Thoracic aorta (tissue), 2 donors: ENCODE data around the gene PNPLA7. TPM values are rescaled to one million over a fixed set of nuclear protein-coding genes. Genes with fewer than 3 reads are reported as not detected.

ENCODE experiments used
- ATAC-seq: fragments of 150-250 bp; one replicate; pipeline ENCODE4 v1.8.0; 2017; ENCODE audit warnings: low read depth; ENCODE audit not compliant: insufficient number of reproducible peaks, low FRiP score
- DNase-seq: peaks from one replicate; pipeline ENCODE4 v3.0.0-alpha.2; 2020; ENCODE audit warnings: low spot score
- H3K27ac ChIP-seq, 2 donors: fragments of 200-600 bp; sonication (generic); 1 replicate in 1 of 2; 2 replicates in 1 of 2; pipeline ENCODE4 v1.5.1; 2016; ENCODE audit warnings: mild to moderate bottlenecking in 2 of 2, moderate library complexity in 2 of 2
- H3K27me3 ChIP-seq: fragments of 200-600 bp; sonication (generic); replicated peaks from 2 replicates; pipeline ENCODE4 v1.6.0; 2016; ENCODE audit warnings: mild to moderate bottlenecking; ENCODE audit not compliant: insufficient read depth
- H3K36me3 ChIP-seq: fragments of 200-600 bp; sonication (generic); one replicate; pipeline ENCODE4 v1.5.1; 2016
- H3K4me1 ChIP-seq, 2 donors: fragments of 200-600 bp; sonication (generic); 1 replicate in 1 of 2; 2 replicates in 1 of 2; pipeline versions ENCODE4 v1.5.1 to v1.6.0; 2016; ENCODE audit warnings: low read depth in 2 of 2, mild to moderate bottlenecking in 1 of 2; ENCODE audit not compliant: control insufficient read depth in 1 of 2
- H3K4me3 ChIP-seq: fragments of 200-600 bp; sonication (generic); 2 replicates; pipeline ENCODE4 v1.5.1; 2016; ENCODE audit warnings: mild to moderate bottlenecking
- H3K9me3 ChIP-seq: fragments of 200-600 bp; sonication (generic); 2 replicates; pipeline ENCODE4 v1.5.1; 2016
- total RNA-seq, 2 donors: library from RNA; depleted of rRNA; stranded (reverse); fragments of >200 nt; gene quantifications; one replicate each; pipeline versions ENCODE4 v1.1.0 to v1.2.3, GENCODE V29; 2016
- TF ChIP-seq, protein P1 (sequence below): fragments of 200-600 bp; sonication (generic); IDR thresholded peaks from one replicate; pipeline ENCODE4 v1.5.1; 2019; ENCODE audit warnings: antibody characterized with exemption

The PNPLA7 gene
- total RNA-seq, 2 donors from 2014 or later, result 12.7 to 21.4 TPM

DNA sequence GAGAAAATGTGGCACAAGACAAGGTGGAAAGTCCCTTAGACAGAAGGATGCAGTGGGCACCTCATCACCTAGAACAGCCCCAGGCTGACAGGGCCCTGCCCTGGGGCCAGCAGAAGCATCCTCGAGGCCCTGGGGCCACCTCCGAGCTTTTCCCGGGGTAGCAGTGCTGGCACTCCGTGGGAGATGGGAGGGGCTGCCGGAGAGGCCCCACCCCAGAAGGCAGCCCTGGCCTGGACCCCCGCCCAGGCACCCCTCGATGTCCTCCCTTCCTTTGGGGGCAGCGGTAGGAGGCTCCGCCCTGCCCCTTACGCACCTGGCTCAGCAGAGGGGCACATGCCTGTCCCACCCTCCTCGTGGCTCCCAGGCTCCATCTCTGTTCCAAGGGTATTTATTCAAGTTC is 73.3 kb downstream of the PNPLA7 start:
- H3K4me3 ChIP-seq, result no peak overlapping the region
- TF ChIP-seq, protein P1, sequence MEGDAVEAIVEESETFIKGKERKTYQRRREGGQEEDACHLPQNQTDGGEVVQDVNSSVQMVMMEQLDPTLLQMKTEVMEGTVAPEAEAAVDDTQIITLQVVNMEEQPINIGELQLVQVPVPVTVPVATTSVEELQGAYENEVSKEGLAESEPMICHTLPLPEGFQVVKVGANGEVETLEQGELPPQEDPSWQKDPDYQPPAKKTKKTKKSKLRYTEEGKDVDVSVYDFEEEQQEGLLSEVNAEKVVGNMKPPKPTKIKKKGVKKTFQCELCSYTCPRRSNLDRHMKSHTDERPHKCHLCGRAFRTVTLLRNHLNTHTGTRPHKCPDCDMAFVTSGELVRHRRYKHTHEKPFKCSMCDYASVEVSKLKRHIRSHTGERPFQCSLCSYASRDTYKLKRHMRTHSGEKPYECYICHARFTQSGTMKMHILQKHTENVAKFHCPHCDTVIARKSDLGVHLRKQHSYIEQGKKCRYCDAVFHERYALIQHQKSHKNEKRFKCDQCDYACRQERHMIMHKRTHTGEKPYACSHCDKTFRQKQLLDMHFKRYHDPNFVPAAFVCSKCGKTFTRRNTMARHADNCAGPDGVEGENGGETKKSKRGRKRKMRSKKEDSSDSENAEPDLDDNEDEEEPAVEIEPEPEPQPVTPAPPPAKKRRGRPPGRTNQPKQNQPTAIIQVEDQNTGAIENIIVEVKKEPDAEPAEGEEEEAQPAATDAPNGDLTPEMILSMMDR, result no peak
- no peaks in the 10 kb centered on the region for H3K27me3 ChIP-seq
- DNase-seq (no peak), ATAC-seq (no peak)
- H3K9me3 ChIP-seq, result peaks cover 9% of the 10 kb centered on the region
- H3K27ac ChIP-seq, result no peak overlapping the region
- H3K4me1 ChIP-seq, result peaks cover under 1 to 3% of the 10 kb centered on the region in 2 donors
- no peaks in the 10 kb centered on the region for H3K36me3 ChIP-seq

DNA sequence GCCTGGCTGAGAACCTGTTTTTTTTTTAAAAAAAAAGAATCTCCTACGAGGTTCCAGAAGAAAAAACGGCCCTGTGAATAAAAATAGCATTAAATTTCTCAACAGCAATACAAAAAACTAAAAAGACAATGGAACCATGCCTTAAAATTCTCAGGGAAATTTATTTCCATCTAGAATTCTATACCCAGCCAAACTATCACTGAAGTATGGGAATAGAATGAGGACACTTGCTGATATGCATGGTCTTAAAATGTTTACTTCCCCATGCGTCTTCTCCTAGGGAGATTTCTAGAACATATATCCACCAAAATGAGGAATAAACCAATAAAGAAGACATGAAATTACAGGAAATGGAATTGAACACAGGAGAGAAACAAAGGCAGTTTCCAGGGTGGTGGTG is 74.5 kb downstream of the PNPLA7 start:
- ATAC-seq (no peak), DNase-seq (no peak)
- Histone ChIP-seq H3K4me3 (no peak overlapping the region), H3K9me3 (peaks cover 9% of the 10 kb centered on the region), H3K36me3 (no peaks in the 10 kb centered on the region), H3K27ac (no peak overlapping the region), H3K4me1 (no peaks in the 10 kb centered on the region), H3K27me3 (no peaks in the 10 kb centered on the region)
- TF ChIP-seq, protein P1, result no peak

- Histone ChIP-seq H3K9me3 (peaks cover 9% of the 10 kb centered on the region), H3K27ac (no peak overlapping the region), H3K4me1 (no peaks in the 10 kb centered on the region), H3K4me3 (no peak overlapping the region), H3K27me3 (no peaks in the 10 kb centered on the region), H3K36me3 (no peaks in the 10 kb centered on the region)
- DNase-seq (no peak), ATAC-seq (no peak)
- TF ChIP-seq, protein P1, result no peak
These were observed 75.9 kb downstream of the PNPLA7 start for GRCh38 chr9:137474271-137474670.

DNA sequence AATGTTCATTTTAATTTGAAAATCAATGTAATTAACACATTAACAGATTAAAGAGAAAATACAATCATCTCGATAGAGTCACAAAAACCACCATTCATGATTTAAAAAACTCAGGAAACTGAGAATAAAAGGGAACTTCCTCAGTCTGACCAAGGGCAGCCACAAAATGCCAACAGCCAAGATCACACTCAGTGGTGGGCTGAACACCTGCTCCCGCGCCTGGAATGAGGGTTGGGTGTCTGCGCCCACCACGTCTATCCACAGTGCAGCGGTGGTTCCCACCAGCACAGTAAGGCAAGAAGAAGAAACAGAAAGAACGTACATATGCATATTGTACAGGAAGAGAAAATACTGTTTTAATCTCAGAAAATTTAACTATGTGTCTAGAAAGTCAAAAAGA is 79.4 kb downstream of the PNPLA7 start:
- ATAC-seq, result no peak
- peaks cover 7% of the 10 kb centered on the region for H3K9me3 ChIP-seq
- no peak overlapping the region for H3K27ac ChIP-seq
- TF ChIP-seq, protein P1, result no peak
- no peak for DNase-seq
- H3K27me3 ChIP-seq, result no peaks in the 10 kb centered on the region
- no peaks in the 10 kb centered on the region for H3K4me1 ChIP-seq
- no peak overlapping the region for H3K4me3 ChIP-seq
- H3K36me3 ChIP-seq, result no peaks in the 10 kb centered on the region

GRCh38 chr9:137467896-137468295 is 82.3 kb downstream of the PNPLA7 start:
- H3K27me3 ChIP-seq, result no peaks in the 10 kb centered on the region
- no peak overlapping the region for H3K27ac ChIP-seq

More at GRCh38 chr9:137467896-137468295, 82.3 kb downstream of the PNPLA7 start:
- ATAC-seq (no peak), DNase-seq (no peak)
- TF ChIP-seq, protein P1, result no peak
- Histone ChIP-seq H3K36me3 (peaks cover 4% of the 10 kb centered on the region), H3K4me3 (no peak overlapping the region), H3K4me1 (no peaks in the 10 kb centered on the region), H3K9me3 (no peaks in the 10 kb centered on the region)
